Dendritic cell treated with granulocyte-macrophage colony-stimulating factor and Interleukin-4, amounts not matched to agents 40 ng/mL and 50 ng/mL, for 4 days (primary cell): ENCODE results near the gene TIPRL.
A peak's percentile ranks its signal among the peaks of the same experiment; 100 is the strongest.
"Not testable (repeated sequence)": the region's sequence is repeated elsewhere in the genome, so short reads cannot be mapped to it uniquely, and the experiment has no call there.

Experiments used
- H3K27ac Mint-ChIP-seq: one replicate; pipeline ENCODE4 v1.8.0; 2022; ENCODE audit warnings: mild to moderate bottlenecking, mixed read lengths
- H3K27me3 Mint-ChIP-seq: one replicate; pipeline ENCODE4 v1.8.0; 2022; ENCODE audit warnings: mild to moderate bottlenecking, mixed read lengths
- H3K36me3 Mint-ChIP-seq: one replicate; pipeline ENCODE4 v1.8.0; 2022; ENCODE audit warnings: low read depth, mixed read lengths
- H3K4me1 Mint-ChIP-seq: one replicate; pipeline ENCODE4 v1.8.0; 2022; ENCODE audit warnings: low read depth, mixed read lengths
- H3K4me3 Mint-ChIP-seq: one replicate; pipeline ENCODE4 v1.8.0; 2022; ENCODE audit warnings: mild to moderate bottlenecking, moderate library complexity, mixed read lengths
- H3K9me3 Mint-ChIP-seq: one replicate; pipeline ENCODE4 v1.8.0; 2022; ENCODE audit warnings: mixed read lengths
- intact Hi-C: fragments of 100-400 bp; cut with micrococcal nuclease; formaldehyde crosslinking; loops from one replicate; pipeline ENCODE4 v1.15.0; 2022

Gene TIPRL

GRCh38 chr1:168146160-168146539 is 32.6 kb upstream of the TIPRL start:
- Mint-ChIP-seq H3K36me3 (no peaks in the 10 kb centered on the region), H3K4me3 (no peak overlapping the region), H3K9me3 (no peaks in the 10 kb centered on the region), H3K4me1 (peaks cover 16% of the 10 kb centered on the region), H3K27ac (peak overlapping the region; percentile 34), H3K27me3 (peaks cover under 1% of the 10 kb centered on the region)
- intact Hi-C loops = no loop called here

- intact Hi-C loops = no loop called here
- no peak overlapping the region for H3K27ac Mint-ChIP-seq
- H3K36me3 Mint-ChIP-seq = no peaks in the 10 kb centered on the region
- H3K27me3 Mint-ChIP-seq = no peaks in the 10 kb centered on the region
- no peaks in the 10 kb centered on the region for H3K9me3 Mint-ChIP-seq
- H3K4me1 Mint-ChIP-seq = peaks cover 16% of the 10 kb centered on the region
- H3K4me3 Mint-ChIP-seq = no peak overlapping the region
Observed at GRCh38 chr1:168146626-168147025, 32.1 kb upstream of the TIPRL start.

- intact Hi-C loops = no loop called here
- Mint-ChIP-seq H3K9me3 (peaks cover 4% of the 10 kb centered on the region), H3K27ac (no peak overlapping the region), H3K27me3 (no peaks in the 10 kb centered on the region), H3K4me3 (no peak overlapping the region), H3K36me3 (no peaks in the 10 kb centered on the region), H3K4me1 (peaks cover 16% of the 10 kb centered on the region)
Observed at GRCh38 chr1:168148916-168149315, 29.8 kb upstream of the TIPRL start.

- Mint-ChIP-seq H3K27ac (no peak overlapping the region), H3K27me3 (no peaks in the 10 kb centered on the region), H3K4me1 (peaks cover 18% of the 10 kb centered on the region), H3K4me3 (no peak overlapping the region), H3K9me3 (peaks cover 17% of the 10 kb centered on the region), H3K36me3 (no peaks in the 10 kb centered on the region)
- intact Hi-C loops = no loop called here
Observed at GRCh38 chr1:168150283-168150682, 28.5 kb upstream of the TIPRL start.

- peaks cover 19% of the 10 kb centered on the region for H3K9me3 Mint-ChIP-seq
- intact Hi-C loops = no loop called here
- H3K4me3 Mint-ChIP-seq = no peak overlapping the region
- H3K4me1 Mint-ChIP-seq = peaks cover 5% of the 10 kb centered on the region
- no peaks in the 10 kb centered on the region for H3K36me3 Mint-ChIP-seq
- H3K27me3 Mint-ChIP-seq = no peaks in the 10 kb centered on the region
- no peak overlapping the region for H3K27ac Mint-ChIP-seq
Observed at GRCh38 chr1:168151935-168152334, 26.8 kb upstream of the TIPRL start.

- intact Hi-C loops, H3K4me1 Mint-ChIP-seq, H3K27me3 Mint-ChIP-seq, H3K4me3 Mint-ChIP-seq, H3K27ac Mint-ChIP-seq, H3K36me3 Mint-ChIP-seq: not testable (repeated sequence)
- peaks cover 43% of the 10 kb centered on the region for H3K9me3 Mint-ChIP-seq
Observed at GRCh38 chr1:168154707-168155106, 24.1 kb upstream of the TIPRL start.

- intact Hi-C loops = no loop called here
- Mint-ChIP-seq H3K27ac (no peak overlapping the region), H3K9me3 (peaks cover 55% of the 10 kb centered on the region), H3K27me3 (peaks cover 1% of the 10 kb centered on the region), H3K4me1 (peaks cover 5% of the 10 kb centered on the region), H3K36me3 (peaks cover 9% of the 10 kb centered on the region), H3K4me3 (no peak overlapping the region)
Observed at GRCh38 chr1:168155910-168156309, 22.9 kb upstream of the TIPRL start.

GRCh38 chr1:168157638-168158037 is 21.1 kb upstream of the TIPRL start:
- peaks cover 1% of the 10 kb centered on the region for H3K27me3 Mint-ChIP-seq
- H3K4me3 Mint-ChIP-seq = no peak overlapping the region
- peaks cover 55% of the 10 kb centered on the region for H3K9me3 Mint-ChIP-seq
- no peak overlapping the region for H3K27ac Mint-ChIP-seq
- intact Hi-C loops = no loop called here
- H3K36me3 Mint-ChIP-seq = peaks cover 9% of the 10 kb centered on the region
- peaks cover 20% of the 10 kb centered on the region for H3K4me1 Mint-ChIP-seq

- no peak overlapping the region for H3K4me3 Mint-ChIP-seq
- peaks cover 9% of the 10 kb centered on the region for H3K36me3 Mint-ChIP-seq
- intact Hi-C loops = no loop called here
- peaks cover 48% of the 10 kb centered on the region for H3K9me3 Mint-ChIP-seq
- H3K27ac Mint-ChIP-seq = no peak overlapping the region
- peaks cover 1% of the 10 kb centered on the region for H3K27me3 Mint-ChIP-seq
- peaks cover 30% of the 10 kb centered on the region for H3K4me1 Mint-ChIP-seq
Observed at GRCh38 chr1:168159251-168159650, 19.5 kb upstream of the TIPRL start.

GRCh38 chr1:168159979-168160378 is 18.8 kb upstream of the TIPRL start:
- no peak overlapping the region for H3K27ac Mint-ChIP-seq
- H3K9me3 Mint-ChIP-seq = peaks cover 41% of the 10 kb centered on the region
- intact Hi-C loops = no loop called here
- peaks cover 1% of the 10 kb centered on the region for H3K27me3 Mint-ChIP-seq
- H3K4me3 Mint-ChIP-seq = no peak overlapping the region
- H3K4me1 Mint-ChIP-seq = peaks cover 27% of the 10 kb centered on the region
- peaks cover 9% of the 10 kb centered on the region for H3K36me3 Mint-ChIP-seq

GRCh38 chr1:168161459-168161858 is 17.3 kb upstream of the TIPRL start:
- Mint-ChIP-seq H3K27me3 (peaks cover 1% of the 10 kb centered on the region), H3K36me3 (peaks cover 9% of the 10 kb centered on the region), H3K27ac (no peak overlapping the region), H3K4me1 (peaks cover 27% of the 10 kb centered on the region), H3K9me3 (peaks cover 36% of the 10 kb centered on the region), H3K4me3 (no peak overlapping the region)
- intact Hi-C loops = no loop called here

GRCh38 chr1:168163670-168164069 is 15.1 kb upstream of the TIPRL start:
- peaks cover 27% of the 10 kb centered on the region for H3K4me1 Mint-ChIP-seq
- intact Hi-C loops = no loop called here
- H3K27me3 Mint-ChIP-seq = peaks cover 1% of the 10 kb centered on the region

GRCh38 chr1:168164771-168165170 is 14.0 kb upstream of the TIPRL start:
- intact Hi-C loops = no loop called here
- H3K27me3 Mint-ChIP-seq = peaks cover 3% of the 10 kb centered on the region
- peaks cover 9% of the 10 kb centered on the region for H3K36me3 Mint-ChIP-seq

More at GRCh38 chr1:168163670-168164069, 15.1 kb upstream of the TIPRL start:
- Mint-ChIP-seq H3K27ac (no peak overlapping the region), H3K36me3 (peaks cover 9% of the 10 kb centered on the region), H3K4me3 (no peak overlapping the region), H3K9me3 (peaks cover 22% of the 10 kb centered on the region)

GRCh38 chr1:168167806-168168205 is 11.0 kb upstream of the TIPRL start:
- H3K4me3 Mint-ChIP-seq = no peak overlapping the region
- intact Hi-C loops = no loop called here
- no peaks in the 10 kb centered on the region for H3K9me3 Mint-ChIP-seq

More at GRCh38 chr1:168164771-168165170, 14.0 kb upstream of the TIPRL start:
- Mint-ChIP-seq H3K4me3 (no peak overlapping the region), H3K27ac (no peak overlapping the region), H3K9me3 (peaks cover 11% of the 10 kb centered on the region), H3K4me1 (peaks cover 27% of the 10 kb centered on the region)

More at GRCh38 chr1:168167806-168168205, 11.0 kb upstream of the TIPRL start:
- Mint-ChIP-seq H3K27me3 (peaks cover 1% of the 10 kb centered on the region), H3K27ac (peak overlapping the region; percentile 3), H3K4me1 (peaks cover 25% of the 10 kb centered on the region), H3K36me3 (no peaks in the 10 kb centered on the region)
